22Rv1 (cell line): ENCODE data around the gene STRIP1.

Source experiments
- ZFX ChIP-seq: fragments of 450-650 bp; IDR thresholded peaks from 2 replicates; pipeline ENCODE4 v1.6.1; 2017; ENCODE audit warnings: antibody characterized with exemption, borderline replicate concordance
- TF ChIP-seq, protein P1 (sequence below): fragments of 450-650 bp; IDR thresholded peaks from 2 replicates; pipeline ENCODE4 v1.5.1; 2017; ENCODE audit warnings: mild to moderate bottlenecking

- TF ChIP-seq, protein P1, sequence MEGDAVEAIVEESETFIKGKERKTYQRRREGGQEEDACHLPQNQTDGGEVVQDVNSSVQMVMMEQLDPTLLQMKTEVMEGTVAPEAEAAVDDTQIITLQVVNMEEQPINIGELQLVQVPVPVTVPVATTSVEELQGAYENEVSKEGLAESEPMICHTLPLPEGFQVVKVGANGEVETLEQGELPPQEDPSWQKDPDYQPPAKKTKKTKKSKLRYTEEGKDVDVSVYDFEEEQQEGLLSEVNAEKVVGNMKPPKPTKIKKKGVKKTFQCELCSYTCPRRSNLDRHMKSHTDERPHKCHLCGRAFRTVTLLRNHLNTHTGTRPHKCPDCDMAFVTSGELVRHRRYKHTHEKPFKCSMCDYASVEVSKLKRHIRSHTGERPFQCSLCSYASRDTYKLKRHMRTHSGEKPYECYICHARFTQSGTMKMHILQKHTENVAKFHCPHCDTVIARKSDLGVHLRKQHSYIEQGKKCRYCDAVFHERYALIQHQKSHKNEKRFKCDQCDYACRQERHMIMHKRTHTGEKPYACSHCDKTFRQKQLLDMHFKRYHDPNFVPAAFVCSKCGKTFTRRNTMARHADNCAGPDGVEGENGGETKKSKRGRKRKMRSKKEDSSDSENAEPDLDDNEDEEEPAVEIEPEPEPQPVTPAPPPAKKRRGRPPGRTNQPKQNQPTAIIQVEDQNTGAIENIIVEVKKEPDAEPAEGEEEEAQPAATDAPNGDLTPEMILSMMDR = no peak
- TF ChIP-seq ZFX = no peak
These were observed 8.6 kb downstream of the STRIP1 start for GRCh38 chr1:110043016-110043415.
